ENCODE data around the gene C1orf21. TPM values are rescaled to one million over a fixed set of nuclear protein-coding genes. Genes with fewer than 3 reads are reported as not detected.

The C1orf21 gene
- total RNA-seq, 1 experiment from 2014 or later = 0.15 TPM

DNA sequence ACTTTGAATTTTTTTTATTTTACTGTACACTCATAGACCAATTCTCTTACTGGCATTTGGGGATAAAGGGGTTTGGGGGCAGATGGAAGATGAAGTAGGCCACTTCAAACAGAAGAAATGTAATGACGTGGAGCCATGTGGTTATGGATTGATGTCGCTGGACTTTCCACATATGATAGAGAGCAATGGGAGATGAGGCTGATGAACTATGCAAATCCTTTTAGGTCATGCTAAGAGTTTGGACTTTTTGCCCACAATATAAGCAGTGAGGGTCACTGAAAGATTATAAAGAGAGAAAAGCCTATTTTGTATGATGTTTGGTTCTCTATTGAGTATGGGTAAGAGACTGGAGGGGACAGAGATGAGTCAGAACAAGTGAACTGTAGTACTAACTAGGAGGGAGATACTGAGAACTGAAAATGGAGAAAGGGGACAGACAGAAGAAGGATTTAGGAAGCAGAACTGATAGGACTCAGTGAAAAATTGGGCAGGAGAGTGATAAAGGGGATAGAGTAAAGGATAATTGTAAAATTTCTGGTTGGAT lies 9.2 kb downstream of the C1orf21 start:
- ATAC-seq (no peak), DNase-seq (ENCODE audit: low read depth, low spot score) (no peak)
- no peaks in the 10 kb centered on the region for H3K9me3 ChIP-seq (ENCODE audit: control insufficient read depth, insufficient read depth, low read depth, low read length)
- H3K36me3 ChIP-seq (ENCODE audit: control insufficient read depth, insufficient read depth, low read length) = no peaks in the 10 kb centered on the region
- H3K4me3 ChIP-seq (ENCODE audit: low read depth in 2 of 2, low read length in 2 of 2) = no peak overlapping the region
- CTCF ChIA-PET = no interaction called here
- POLR2A ChIA-PET = no interaction called here
- no peaks in the 10 kb centered on the region for H3K4me1 ChIP-seq (ENCODE audit: control insufficient read depth, insufficient read depth, low read length)
- no peaks in the 10 kb centered on the region; the same call in none of the 2 replicates for H3K27me3 ChIP-seq (ENCODE audit: control insufficient read depth, insufficient read depth, low read length)
- in situ Hi-C loops (cut with HindIII; ENCODE audit: low pct_unique_long_range_greater_than_20kb, low sequenced_read_pairs) (no loop called here), intact Hi-C loops (cut with micrococcal nuclease; ENCODE audit: unreplicated experiment) (no loop called here)
- no peak overlapping the region for H3K27ac ChIP-seq (ENCODE audit: low read length)
- no TSS peak for BruUV-seq (replicated peaks)
- TF ChIP-seq, protein P1, sequence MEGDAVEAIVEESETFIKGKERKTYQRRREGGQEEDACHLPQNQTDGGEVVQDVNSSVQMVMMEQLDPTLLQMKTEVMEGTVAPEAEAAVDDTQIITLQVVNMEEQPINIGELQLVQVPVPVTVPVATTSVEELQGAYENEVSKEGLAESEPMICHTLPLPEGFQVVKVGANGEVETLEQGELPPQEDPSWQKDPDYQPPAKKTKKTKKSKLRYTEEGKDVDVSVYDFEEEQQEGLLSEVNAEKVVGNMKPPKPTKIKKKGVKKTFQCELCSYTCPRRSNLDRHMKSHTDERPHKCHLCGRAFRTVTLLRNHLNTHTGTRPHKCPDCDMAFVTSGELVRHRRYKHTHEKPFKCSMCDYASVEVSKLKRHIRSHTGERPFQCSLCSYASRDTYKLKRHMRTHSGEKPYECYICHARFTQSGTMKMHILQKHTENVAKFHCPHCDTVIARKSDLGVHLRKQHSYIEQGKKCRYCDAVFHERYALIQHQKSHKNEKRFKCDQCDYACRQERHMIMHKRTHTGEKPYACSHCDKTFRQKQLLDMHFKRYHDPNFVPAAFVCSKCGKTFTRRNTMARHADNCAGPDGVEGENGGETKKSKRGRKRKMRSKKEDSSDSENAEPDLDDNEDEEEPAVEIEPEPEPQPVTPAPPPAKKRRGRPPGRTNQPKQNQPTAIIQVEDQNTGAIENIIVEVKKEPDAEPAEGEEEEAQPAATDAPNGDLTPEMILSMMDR (IDR thresholded peaks at IDR 0.05) = no peak
- TF ChIP-seq SIN3A (IDR thresholded peaks at IDR 0.05; ENCODE audit: borderline replicate concordance, insufficient read depth, low read depth, low read length) (no peak), TCF7L2 (IDR thresholded peaks at IDR 0.05; ENCODE audit: low read depth, low read length) (no peak), POLR2AphosphoS5 (IDR thresholded peaks at IDR 0.05; ENCODE audit: low read depth, low read length) (no peak)
- TF ChIP-seq, protein P2, sequence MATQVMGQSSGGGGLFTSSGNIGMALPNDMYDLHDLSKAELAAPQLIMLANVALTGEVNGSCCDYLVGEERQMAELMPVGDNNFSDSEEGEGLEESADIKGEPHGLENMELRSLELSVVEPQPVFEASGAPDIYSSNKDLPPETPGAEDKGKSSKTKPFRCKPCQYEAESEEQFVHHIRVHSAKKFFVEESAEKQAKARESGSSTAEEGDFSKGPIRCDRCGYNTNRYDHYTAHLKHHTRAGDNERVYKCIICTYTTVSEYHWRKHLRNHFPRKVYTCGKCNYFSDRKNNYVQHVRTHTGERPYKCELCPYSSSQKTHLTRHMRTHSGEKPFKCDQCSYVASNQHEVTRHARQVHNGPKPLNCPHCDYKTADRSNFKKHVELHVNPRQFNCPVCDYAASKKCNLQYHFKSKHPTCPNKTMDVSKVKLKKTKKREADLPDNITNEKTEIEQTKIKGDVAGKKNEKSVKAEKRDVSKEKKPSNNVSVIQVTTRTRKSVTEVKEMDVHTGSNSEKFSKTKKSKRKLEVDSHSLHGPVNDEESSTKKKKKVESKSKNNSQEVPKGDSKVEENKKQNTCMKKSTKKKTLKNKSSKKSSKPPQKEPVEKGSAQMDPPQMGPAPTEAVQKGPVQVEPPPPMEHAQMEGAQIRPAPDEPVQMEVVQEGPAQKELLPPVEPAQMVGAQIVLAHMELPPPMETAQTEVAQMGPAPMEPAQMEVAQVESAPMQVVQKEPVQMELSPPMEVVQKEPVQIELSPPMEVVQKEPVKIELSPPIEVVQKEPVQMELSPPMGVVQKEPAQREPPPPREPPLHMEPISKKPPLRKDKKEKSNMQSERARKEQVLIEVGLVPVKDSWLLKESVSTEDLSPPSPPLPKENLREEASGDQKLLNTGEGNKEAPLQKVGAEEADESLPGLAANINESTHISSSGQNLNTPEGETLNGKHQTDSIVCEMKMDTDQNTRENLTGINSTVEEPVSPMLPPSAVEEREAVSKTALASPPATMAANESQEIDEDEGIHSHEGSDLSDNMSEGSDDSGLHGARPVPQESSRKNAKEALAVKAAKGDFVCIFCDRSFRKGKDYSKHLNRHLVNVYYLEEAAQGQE (IDR thresholded peaks at IDR 0.05; ENCODE audit: insufficient read depth in 1 of 2, low read depth in 2 of 2, low read length in 1 of 2) = no peak

DNA sequence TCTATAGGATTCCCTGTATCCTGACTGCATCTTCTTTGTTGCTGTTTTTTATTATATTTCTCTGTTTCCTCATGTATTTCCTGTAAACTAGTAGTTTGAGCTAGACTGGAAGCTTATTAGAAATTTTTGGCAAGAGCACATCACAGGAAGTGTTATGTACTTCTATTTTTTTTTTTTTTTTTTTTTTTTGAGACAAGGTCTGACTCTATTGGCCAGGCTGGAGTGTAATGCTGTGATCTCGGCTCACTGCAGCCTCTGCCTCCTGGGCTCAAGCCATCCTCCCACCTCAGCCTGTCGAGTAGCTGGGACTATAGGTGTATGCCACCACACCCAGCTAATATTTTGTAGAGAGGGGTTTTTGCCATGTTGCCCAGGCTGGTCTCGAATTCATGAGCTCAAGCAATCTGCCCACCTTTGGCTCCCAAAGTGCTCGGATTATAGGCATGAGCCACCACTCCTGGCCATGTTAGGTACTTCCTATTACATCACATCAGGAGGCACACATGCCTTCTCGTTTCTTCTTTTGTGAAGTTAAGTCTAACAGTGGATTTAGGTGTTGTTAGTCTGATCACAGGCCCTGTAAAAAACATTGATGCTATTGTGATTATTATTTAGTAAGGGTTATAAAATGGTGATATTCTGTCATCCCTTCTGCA lies 12.5 kb downstream of the C1orf21 start:
- Histone ChIP-seq H3K36me3 (ENCODE audit: control insufficient read depth, insufficient read depth, low read length) (no peaks in the 10 kb centered on the region), H3K9me3 (ENCODE audit: control insufficient read depth, insufficient read depth, low read depth, low read length) (no peaks in the 10 kb centered on the region), H3K27me3 (ENCODE audit: control insufficient read depth, insufficient read depth, low read length) (no peaks in the 10 kb centered on the region), H3K4me3 (ENCODE audit: low read depth in 2 of 2, low read length in 2 of 2) (no peak overlapping the region), H3K27ac (ENCODE audit: low read length) (no peak overlapping the region), H3K4me1 (ENCODE audit: control insufficient read depth, insufficient read depth, low read length) (no peaks in the 10 kb centered on the region)
- no peak for DNase-seq (ENCODE audit: low read depth, low spot score)
- BruUV-seq (replicated peaks) = no TSS peak
- TF ChIP-seq, protein P2 (IDR thresholded peaks at IDR 0.05; ENCODE audit: insufficient read depth in 1 of 2, low read depth in 2 of 2, low read length in 1 of 2) = no peak
- intact Hi-C loops (cut with micrococcal nuclease; ENCODE audit: unreplicated experiment) (no loop called here), in situ Hi-C loops (cut with HindIII; ENCODE audit: low pct_unique_long_range_greater_than_20kb, low sequenced_read_pairs) (no loop called here)
- POLR2A ChIA-PET = interaction anchor here (0.6 kb wide), 1 partner anchor 12 kb away, joined by 10 read pairs; the partner anchor contains the start of gene C1orf21
- CTCF ChIA-PET = no interaction called here
- no peak for ATAC-seq

Data from Panc1 (cell line).